Nephron (organoid): ENCODE results near the gene PRSS12.
A peak's percentile ranks its signal among the peaks of the same experiment; 100 is the strongest.

ENCODE experiments used
- H3K27ac Mint-ChIP-seq, 3 experiments: 2 replicates each; pipeline ENCODE4 v1.8.0; 2020; ENCODE audit warnings: mixed read lengths in 3 of 3, mild to moderate bottlenecking in 2 of 3, moderate library complexity in 1 of 3
- H3K27me3 Mint-ChIP-seq: 2 replicates; pipeline ENCODE4 v1.8.0; 2021; ENCODE audit warnings: low read depth, mild to moderate bottlenecking, moderate library complexity, mixed read lengths
- H3K36me3 Mint-ChIP-seq: 2 replicates; pipeline ENCODE4 v1.8.0; 2020; ENCODE audit warnings: low read depth, mixed read lengths
- H3K4me1 Mint-ChIP-seq: 2 replicates; pipeline ENCODE4 v1.8.0; 2020; ENCODE audit warnings: mixed read lengths
- H3K4me3 Mint-ChIP-seq, 3 experiments: 2 replicates each; pipeline ENCODE4 v1.8.0; 2020; ENCODE audit warnings: mild to moderate bottlenecking in 3 of 3, mixed read lengths in 3 of 3, moderate library complexity in 2 of 3
- H3K9me3 Mint-ChIP-seq: 2 replicates; pipeline ENCODE4 v1.8.0; 2020; ENCODE audit warnings: mixed read lengths
- TF ChIP-seq, protein P1 (sequence below), 3 experiments: fragments of 200-600 bp; sonication (generic); IDR thresholded peaks; one replicate each; pipeline ENCODE4 v1.5.0; 2021; ENCODE audit warnings: antibody characterized with exemption in 3 of 3; ENCODE audit not compliant: unreplicated experiment in 3 of 3

Gene PRSS12

GRCh38 chr4:118281611-118282442 is 71.0 kb downstream of the PRSS12 start:
- no peaks in the 10 kb centered on the region for H3K9me3 Mint-ChIP-seq
- no peaks in the 10 kb centered on the region for H3K27me3 Mint-ChIP-seq
- TF ChIP-seq, protein P1, sequence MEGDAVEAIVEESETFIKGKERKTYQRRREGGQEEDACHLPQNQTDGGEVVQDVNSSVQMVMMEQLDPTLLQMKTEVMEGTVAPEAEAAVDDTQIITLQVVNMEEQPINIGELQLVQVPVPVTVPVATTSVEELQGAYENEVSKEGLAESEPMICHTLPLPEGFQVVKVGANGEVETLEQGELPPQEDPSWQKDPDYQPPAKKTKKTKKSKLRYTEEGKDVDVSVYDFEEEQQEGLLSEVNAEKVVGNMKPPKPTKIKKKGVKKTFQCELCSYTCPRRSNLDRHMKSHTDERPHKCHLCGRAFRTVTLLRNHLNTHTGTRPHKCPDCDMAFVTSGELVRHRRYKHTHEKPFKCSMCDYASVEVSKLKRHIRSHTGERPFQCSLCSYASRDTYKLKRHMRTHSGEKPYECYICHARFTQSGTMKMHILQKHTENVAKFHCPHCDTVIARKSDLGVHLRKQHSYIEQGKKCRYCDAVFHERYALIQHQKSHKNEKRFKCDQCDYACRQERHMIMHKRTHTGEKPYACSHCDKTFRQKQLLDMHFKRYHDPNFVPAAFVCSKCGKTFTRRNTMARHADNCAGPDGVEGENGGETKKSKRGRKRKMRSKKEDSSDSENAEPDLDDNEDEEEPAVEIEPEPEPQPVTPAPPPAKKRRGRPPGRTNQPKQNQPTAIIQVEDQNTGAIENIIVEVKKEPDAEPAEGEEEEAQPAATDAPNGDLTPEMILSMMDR (IDR thresholded peaks at IDR 0.05; ENCODE audit: unreplicated experiment in 3 of 3): no peak
- H3K4me3 Mint-ChIP-seq: peak overlapping the region; percentile 51 to 76 (median 70)
- H3K27ac Mint-ChIP-seq: peak overlapping the region; percentile 78 to 88 (median 81)
- peaks cover 20% of the 10 kb centered on the region for H3K36me3 Mint-ChIP-seq
- peaks cover 40% of the 10 kb centered on the region for H3K4me1 Mint-ChIP-seq

DNA sequence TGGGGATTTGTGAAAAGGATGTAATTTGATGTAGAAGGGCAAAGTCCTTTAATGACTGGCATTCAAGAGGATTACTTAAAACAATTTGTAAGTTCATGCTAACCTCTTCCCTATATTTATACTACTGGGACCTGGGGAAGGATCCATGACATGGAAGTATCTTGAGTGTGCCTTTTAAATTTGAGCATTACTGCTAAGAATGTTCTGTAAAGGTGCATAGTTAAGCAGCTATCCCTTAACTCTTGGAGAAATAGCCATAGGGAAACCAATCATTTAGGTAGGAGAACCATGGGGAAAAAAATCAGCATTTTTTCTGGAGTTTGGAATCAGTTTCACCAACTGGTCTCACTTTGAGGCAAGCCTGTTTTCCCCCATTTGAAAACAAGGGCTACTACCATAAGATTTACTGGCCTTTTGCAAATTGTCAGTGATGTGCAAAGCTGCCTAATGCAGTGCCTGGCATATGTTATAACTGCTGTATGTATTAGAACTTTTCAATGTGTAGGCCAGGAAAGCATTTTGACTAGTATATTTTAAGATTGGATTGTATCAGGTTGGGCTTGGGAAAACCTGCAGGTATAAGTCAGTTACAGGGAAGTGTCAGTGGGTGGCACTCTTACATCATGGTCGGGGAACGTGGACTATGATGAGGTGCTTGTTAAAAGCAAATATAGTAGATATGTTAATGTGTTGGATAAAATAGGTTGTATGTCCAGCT is 72.1 kb downstream of the PRSS12 start:
- Mint-ChIP-seq H3K4me3 (peak overlapping the region; percentile 72 to 95 (median 93)), H3K27ac (peak overlapping the region; percentile 60 to 83 (median 81)), H3K4me1 (peaks cover 40% of the 10 kb centered on the region), H3K27me3 (no peaks in the 10 kb centered on the region), H3K36me3 (peaks cover 20% of the 10 kb centered on the region), H3K9me3 (no peaks in the 10 kb centered on the region)
- TF ChIP-seq, protein P1 (IDR thresholded peaks at IDR 0.05; ENCODE audit: unreplicated experiment in 3 of 3): peak; percentile 67 to 76 (median 71)

DNA sequence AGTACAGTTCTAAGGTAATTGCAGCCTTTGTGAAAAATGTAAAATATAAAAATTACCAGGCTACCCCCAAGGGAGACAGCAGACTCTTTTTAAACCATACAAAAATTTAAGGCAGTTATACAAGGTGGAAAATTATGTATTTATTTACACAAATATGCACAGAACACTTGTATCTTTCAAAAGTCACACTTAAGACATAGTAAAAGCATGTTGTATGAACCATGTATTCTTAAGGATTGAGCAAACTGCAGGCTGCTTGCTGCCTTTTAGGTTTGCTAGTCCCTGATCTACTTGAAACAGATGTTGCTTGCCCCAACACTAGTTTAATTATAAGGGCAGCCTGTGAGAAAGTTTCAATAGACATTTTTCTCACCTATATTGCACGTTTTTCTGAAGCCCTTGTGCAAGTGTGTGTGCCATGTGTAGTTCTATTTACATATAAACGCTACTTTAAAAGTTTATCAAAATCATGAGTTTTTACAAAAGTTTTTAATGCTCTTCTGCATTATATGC is 72.8 kb downstream of the PRSS12 start:
- Mint-ChIP-seq H3K4me1 (peaks cover 40% of the 10 kb centered on the region), H3K27ac (peak overlapping the region; percentile 94 to 95 (median 95)), H3K36me3 (peaks cover 20% of the 10 kb centered on the region), H3K4me3 (peak overlapping the region; percentile 87 to 95 (median 93)), H3K27me3 (no peaks in the 10 kb centered on the region), H3K9me3 (no peaks in the 10 kb centered on the region)
- TF ChIP-seq, protein P1 (IDR thresholded peaks at IDR 0.05; ENCODE audit: unreplicated experiment in 3 of 3): no peak

DNA sequence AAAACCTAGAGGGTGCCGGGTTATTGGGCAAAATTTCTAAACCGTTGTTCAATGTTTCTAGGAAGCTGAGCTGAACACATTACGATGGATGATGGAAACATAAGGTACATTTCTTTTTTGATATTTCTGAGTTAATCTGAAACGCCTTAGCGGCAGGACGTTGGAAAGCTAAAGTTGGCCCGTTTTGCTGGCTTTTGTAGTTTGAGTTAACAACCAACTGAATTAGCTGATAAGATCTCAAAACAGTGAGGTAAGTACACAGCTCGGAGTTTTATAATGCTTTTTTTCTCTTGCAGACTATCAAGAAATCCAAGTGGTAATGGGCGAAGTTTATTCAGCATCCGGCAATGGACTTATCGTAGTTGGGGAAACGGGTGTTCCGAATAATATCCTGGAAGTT is 73.5 kb downstream of the PRSS12 start:
- peaks cover 20% of the 10 kb centered on the region for H3K36me3 Mint-ChIP-seq
- H3K27ac Mint-ChIP-seq: peak overlapping the region; percentile 94 to 95 (median 95)
- H3K9me3 Mint-ChIP-seq: no peaks in the 10 kb centered on the region
- no peaks in the 10 kb centered on the region for H3K27me3 Mint-ChIP-seq
- H3K4me3 Mint-ChIP-seq: peak overlapping the region; percentile 87 to 95 (median 93)
- H3K4me1 Mint-ChIP-seq: peaks cover 40% of the 10 kb centered on the region
- TF ChIP-seq, protein P1 (IDR thresholded peaks at IDR 0.05; ENCODE audit: unreplicated experiment in 3 of 3): no peak

DNA sequence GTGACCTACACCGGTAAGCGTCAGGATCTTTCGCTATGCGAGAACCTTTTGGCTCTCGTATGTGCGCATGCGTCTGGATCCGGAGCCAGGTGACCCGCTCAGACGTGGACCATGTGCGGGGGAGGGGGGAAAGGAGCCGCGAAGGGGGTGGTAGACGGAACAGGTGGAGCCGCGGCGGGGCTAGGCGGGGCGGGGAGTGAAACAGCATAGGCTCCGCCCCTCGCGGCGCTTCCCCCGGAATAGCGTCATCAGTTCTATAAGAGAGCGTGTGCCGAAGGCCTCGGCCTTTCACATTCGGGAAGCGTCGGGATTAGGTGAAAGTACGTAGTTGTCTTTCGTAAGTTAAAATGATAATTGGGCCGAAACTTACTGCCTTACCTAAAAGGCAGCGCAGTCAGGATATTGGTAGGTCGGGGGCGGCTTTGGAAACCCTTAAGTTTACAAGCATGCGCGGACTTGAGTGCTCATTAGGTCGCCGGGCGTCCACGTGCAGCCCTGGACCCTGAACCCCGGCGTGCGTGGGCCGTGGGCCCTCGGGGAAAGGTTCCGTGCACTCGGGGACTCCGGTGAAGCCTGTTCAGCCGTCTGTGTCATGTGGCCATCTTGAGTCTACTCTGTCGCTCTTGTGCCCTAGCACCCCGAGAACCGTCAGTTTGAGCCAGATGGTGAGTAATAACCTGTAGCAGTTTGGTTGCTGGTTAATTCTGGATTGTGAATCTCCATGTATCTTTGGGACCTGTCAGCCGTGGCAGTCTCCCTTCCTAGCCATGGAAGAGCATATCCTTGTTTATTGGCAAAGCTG is 74.1 kb downstream of the PRSS12 start:
- H3K27me3 Mint-ChIP-seq: no peaks in the 10 kb centered on the region
- H3K4me3 Mint-ChIP-seq: peak overlapping the region; percentile 87 to 95 (median 93)
- TF ChIP-seq, protein P1 (IDR thresholded peaks at IDR 0.05; ENCODE audit: unreplicated experiment in 3 of 3): no peak
- peak overlapping the region; percentile 94 to 95 (median 95) for H3K27ac Mint-ChIP-seq
- no peaks in the 10 kb centered on the region for H3K9me3 Mint-ChIP-seq
- H3K36me3 Mint-ChIP-seq: peaks cover 20% of the 10 kb centered on the region
- H3K4me1 Mint-ChIP-seq: peaks cover 40% of the 10 kb centered on the region
